Ovary (tissue), 9 donors: Measurements from ENCODE around the gene CLEC16A. TPM values are rescaled to one million over a fixed set of nuclear protein-coding genes. Genes with fewer than 3 reads are reported as not detected.

ENCODE experiments used
- DNase-seq, 5 donors: peaks; one replicate each; pipeline ENCODE4 v3.0.0-alpha.2; 2019 to 2020
- H3K27ac ChIP-seq, 2 donors: fragments of 200-600 bp; one replicate each; pipeline versions ENCODE4 v1.5.1 to v1.8.0; 2019 to 2022
- H3K27me3 ChIP-seq: fragments of 200-600 bp; one replicate; pipeline ENCODE4 v1.8.0; 2022
- H3K36me3 ChIP-seq: fragments of 200-600 bp; sonication (generic); one replicate; pipeline ENCODE4 v1.5.1; 2019
- H3K4me1 ChIP-seq: one replicate; pipeline ENCODE4 v1.8.1; 2013; ENCODE audit warnings: mild to moderate bottlenecking, moderate library complexity; ENCODE audit not compliant: insufficient read depth
- H3K4me3 ChIP-seq: fragments of 200-600 bp; sonication (generic); one replicate; pipeline ENCODE4 v1.5.1; 2017
- H3K9me3 ChIP-seq, 2 donors: fragments of 200-600 bp in 1 of 2; sonication (generic) in 1 of 2; one replicate each; pipeline versions ENCODE4 v1.5.1 to v1.8.1; 2013 to 2019; ENCODE audit warnings: mild to moderate bottlenecking in 1 of 2, moderate library complexity in 1 of 2
- EP300 ChIP-seq: sonication (generic); formaldehyde crosslinking; IDR thresholded peaks from one replicate; pipeline ENCODE4 v1.6.1; 2017; ENCODE audit warnings: antibody characterized with exemption
- POLR2A ChIP-seq: fragments of 450-650 bp; IDR thresholded peaks from one replicate; pipeline ENCODE4 v1.6.1; 2017; ENCODE audit warnings: antibody characterized with exemption, mild to moderate bottlenecking, moderate library complexity
- WGBS, 3 donors: extraction: QIAGEN DNeasy Blood & Tissue Kit in 1 of 3; methylation state at CpG; one replicate each; pipeline versions ENCODE4 v1.1.5 to v1.1.7; 2013 to 2017; 5-methylcytosine and 5-hydroxymethylcytosine counted together
- intact Hi-C, 4 donors: fragments of 100-400 bp; cut with DNase I; formaldehyde crosslinking; loops; one replicate each; pipeline versions ENCODE4 v1.11.0 to v1.15.1; 2022 to 2023
- polyA plus RNA-seq, 2 donors: library from polyadenylated mRNA; stranded (reverse); fragments of 200-250 nt in 1 of 2; fragments of 350-450 nt in 1 of 2; fragmentation: Illumina TruSeq in 1 of 2; extraction: RNeasy Lipid Tissue Mini Kit (QIAGEN cat#74804) in 1 of 2; gene quantifications; one replicate each; pipeline ENCODE4 v1.2.3, GENCODE V29; 2013 to 2014
- total RNA-seq, 7 donors: library from RNA; depleted of rRNA in 2 of 7; stranded (reverse); fragments of >200 nt in 2 of 7; fragmentation: NEBNext Ultra II Directional in 3 of 7; extraction: Animal tissue kit (Norgen Biotek cat#: 25700) in 3 of 7; gene quantifications; one replicate each; pipeline versions ENCODE4 v1.1.0 to v1.2.4, GENCODE V29; 2016 to 2023
- TF ChIP-seq, protein P1 (sequence below), 3 donors: fragments of 450-650 bp in 2 of 3; fragments of 200-600 bp in 1 of 3; IDR thresholded peaks; one replicate each; pipeline versions ENCODE4 v1.5.1 to v1.8.0; 2016 to 2022; ENCODE audit warnings: antibody characterized with exemption in 3 of 3, mild to moderate bottlenecking in 1 of 3
- donor health status: DM: no; HTN: no; CAD: no; lungs with moderate emphysema.
- donor health status: DM: no; HTN: no; CAD: no.
- donor health status: Bipolar disorder and iron deficiency.
- donor health status: DM: yes; HTN: yes; CAD: no.
- donor health status: DM: no; HTN: no; CAD: no.
- donor health status: DM: yes; HTN: yes; CAD: no.

CLEC16A gene
- total and polyA plus RNA-seq, 9 donors = 6.4 to 28.1 (median 16.5) TPM

DNA sequence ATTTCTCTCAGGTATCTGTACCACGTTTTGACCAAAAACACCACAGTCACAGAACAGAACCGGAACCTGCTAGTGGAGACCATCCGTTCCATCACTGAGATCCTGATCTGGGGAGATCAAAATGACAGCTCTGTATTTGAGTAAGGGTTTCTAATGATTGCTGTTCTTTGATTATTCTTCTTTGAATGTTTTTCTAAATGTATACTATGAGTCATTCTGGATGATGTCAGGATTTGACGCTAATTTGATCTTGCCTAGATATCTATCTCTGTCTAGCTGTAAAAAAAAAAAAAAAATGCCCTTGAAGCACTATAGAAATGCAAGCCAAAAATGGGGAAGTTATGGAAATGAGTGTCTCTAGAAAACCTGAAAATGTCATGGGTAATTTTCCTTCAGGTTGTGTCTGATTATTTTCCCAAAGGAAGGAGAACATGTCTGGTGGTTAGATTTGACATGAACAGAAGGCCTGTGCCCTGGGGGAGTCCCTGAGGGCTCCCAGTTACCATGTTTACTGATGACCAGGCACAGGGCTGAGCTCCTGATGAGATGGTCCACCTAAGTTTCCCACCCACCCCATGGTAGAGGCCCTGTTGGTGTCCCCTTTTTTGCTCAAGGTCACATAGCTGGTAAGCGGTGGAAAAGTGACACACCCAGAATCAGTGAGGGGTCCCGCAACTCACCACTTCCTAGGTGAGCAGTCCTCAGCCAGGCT, 13.6 kb downstream of the CLEC16A start:
- H3K36me3 ChIP-seq = no peaks in the 10 kb centered on the region
- H3K9me3 ChIP-seq = no peaks in the 10 kb centered on the region
- 87 to 89% (median 88%) methylated on average over 6 of the region's 6 CpGs for WGBS, 3 donors
- intact Hi-C loops = no loop called here
- TF ChIP-seq, protein P1, sequence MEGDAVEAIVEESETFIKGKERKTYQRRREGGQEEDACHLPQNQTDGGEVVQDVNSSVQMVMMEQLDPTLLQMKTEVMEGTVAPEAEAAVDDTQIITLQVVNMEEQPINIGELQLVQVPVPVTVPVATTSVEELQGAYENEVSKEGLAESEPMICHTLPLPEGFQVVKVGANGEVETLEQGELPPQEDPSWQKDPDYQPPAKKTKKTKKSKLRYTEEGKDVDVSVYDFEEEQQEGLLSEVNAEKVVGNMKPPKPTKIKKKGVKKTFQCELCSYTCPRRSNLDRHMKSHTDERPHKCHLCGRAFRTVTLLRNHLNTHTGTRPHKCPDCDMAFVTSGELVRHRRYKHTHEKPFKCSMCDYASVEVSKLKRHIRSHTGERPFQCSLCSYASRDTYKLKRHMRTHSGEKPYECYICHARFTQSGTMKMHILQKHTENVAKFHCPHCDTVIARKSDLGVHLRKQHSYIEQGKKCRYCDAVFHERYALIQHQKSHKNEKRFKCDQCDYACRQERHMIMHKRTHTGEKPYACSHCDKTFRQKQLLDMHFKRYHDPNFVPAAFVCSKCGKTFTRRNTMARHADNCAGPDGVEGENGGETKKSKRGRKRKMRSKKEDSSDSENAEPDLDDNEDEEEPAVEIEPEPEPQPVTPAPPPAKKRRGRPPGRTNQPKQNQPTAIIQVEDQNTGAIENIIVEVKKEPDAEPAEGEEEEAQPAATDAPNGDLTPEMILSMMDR (IDR thresholded peaks at IDR 0.05) = no peak
- TF ChIP-seq POLR2A (no peak), EP300 (no peak)
- H3K27ac ChIP-seq = no peak overlapping the region
- no peaks in the 10 kb centered on the region for H3K4me1 ChIP-seq
- no peak overlapping the region for H3K4me3 ChIP-seq
- no peaks in the 10 kb centered on the region for H3K27me3 ChIP-seq
- no peak for DNase-seq

DNA sequence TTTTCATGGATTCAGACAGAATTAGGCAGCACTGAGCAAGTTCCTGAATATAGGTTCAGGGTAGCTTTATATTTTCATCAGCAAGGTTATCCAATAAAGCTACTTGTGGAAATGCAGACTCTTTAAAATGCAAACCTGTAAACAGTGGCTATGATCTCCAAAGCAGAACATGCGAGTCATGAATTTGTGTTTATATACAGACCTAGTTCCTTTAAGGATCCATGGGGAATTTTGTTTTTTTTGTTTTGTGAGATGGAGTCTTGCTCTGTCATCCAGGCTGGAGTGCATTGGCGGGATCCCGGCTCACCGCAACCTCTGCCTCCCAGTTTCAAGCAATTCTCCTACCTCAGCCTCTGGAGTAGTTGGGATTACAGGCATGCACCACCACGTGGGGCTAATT, 14.8 kb downstream of the CLEC16A start:
- Histone ChIP-seq H3K27ac (no peak overlapping the region), H3K4me1 (no peaks in the 10 kb centered on the region), H3K4me3 (no peak overlapping the region), H3K27me3 (no peaks in the 10 kb centered on the region), H3K36me3 (no peaks in the 10 kb centered on the region), H3K9me3 (no peaks in the 10 kb centered on the region)
- no peak for DNase-seq
- TF ChIP-seq EP300 (no peak), POLR2A (no peak)
- TF ChIP-seq, protein P1 (IDR thresholded peaks at IDR 0.05) = no peak
- intact Hi-C loops = no loop called here
- WGBS, 3 donors = 88 to 90% (median 88%) methylated on average over 5 of the region's 5 CpGs

DNA sequence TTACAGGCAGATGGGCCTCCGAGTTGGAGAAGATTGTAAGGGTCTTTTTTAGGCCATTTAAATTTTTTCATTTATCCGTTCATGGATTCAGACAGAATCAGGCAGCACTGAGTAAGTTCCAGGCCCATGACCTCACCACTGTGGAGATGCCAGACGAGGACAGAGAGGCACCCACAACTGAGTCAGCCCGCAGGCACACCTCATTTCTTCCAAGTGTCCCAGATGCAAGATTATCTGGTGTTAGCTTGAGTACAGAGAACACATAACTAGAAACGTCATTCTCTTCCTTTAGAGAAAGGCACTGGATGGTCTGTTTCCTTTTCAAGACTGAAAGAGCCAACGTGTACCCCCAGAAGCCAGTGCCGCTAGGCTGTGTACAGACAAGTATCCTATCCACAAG, 16.9 kb downstream of the CLEC16A start:
- H3K27me3 ChIP-seq = no peaks in the 10 kb centered on the region
- intact Hi-C loops = loop anchor here in 3 of 4 donors (10.0 kb wide), 3 partner anchors 394 to 1104 kb away; no protein-coding TSS in a partner anchor
- TF ChIP-seq, protein P1 (IDR thresholded peaks at IDR 0.05) = no peak
- TF ChIP-seq POLR2A (no peak), EP300 (no peak)
- WGBS, 3 donors = 60 to 82% (median 76%) methylated on average over 7 of the region's 7 CpGs
- no peaks in the 10 kb centered on the region for H3K36me3 ChIP-seq
- DNase-seq = no peak
- no peaks in the 10 kb centered on the region for H3K4me1 ChIP-seq
- H3K9me3 ChIP-seq = no peaks in the 10 kb centered on the region
- no peak overlapping the region for H3K4me3 ChIP-seq
- no peak overlapping the region for H3K27ac ChIP-seq

DNA sequence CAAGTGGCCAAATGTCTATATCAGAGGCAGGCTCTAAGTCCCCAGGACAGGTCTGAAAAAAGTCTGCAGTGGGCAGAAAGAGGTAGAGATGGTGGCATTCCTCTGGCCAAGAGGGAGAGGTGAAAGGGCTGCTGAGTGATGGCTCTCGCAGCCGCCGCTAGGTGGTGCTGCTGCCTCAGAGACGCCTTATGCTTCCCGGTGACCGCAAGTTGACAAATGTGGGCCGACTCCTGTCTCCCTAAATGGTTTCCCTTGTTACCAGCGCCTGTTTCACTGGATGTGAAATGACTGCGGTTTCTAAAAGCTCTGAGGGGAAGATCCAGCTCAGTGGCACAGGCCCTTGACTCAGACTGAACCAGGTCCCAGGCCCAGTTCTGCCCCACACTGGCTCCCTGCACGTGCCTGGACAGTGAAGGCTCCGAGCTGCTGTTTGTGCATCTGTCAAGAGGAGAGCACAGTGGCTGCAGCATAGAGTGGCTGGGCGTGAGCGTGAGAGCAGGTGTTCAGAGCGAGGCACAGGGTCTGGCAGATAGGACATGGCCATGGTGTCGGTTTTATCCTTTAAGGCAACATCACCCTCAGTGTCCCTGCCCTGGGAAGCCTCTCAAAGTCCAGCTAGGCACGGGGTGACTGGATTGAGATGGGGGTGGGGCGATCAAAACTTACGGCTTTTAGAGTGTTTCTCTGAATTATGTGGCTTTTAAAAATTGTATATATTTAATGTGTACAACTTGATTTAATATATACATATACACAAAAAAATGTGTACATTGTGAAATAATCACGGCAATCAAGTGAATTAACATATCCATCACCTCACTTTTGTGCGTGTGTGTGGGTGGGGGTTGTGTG, 19.9 kb downstream of the CLEC16A start:
- intact Hi-C loops = loop anchor here in 3 of 4 donors (10.0 kb wide), 3 partner anchors 391 to 1101 kb away; no protein-coding TSS in a partner anchor
- no peaks in the 10 kb centered on the region for H3K36me3 ChIP-seq
- no peaks in the 10 kb centered on the region for H3K27me3 ChIP-seq
- TF ChIP-seq EP300 = no peak
- TF ChIP-seq, protein P1 (IDR thresholded peaks at IDR 0.05) = peak; percentile 81 to 93 (median 85)
- H3K4me1 ChIP-seq = no peaks in the 10 kb centered on the region
- no peaks in the 10 kb centered on the region for H3K9me3 ChIP-seq
- H3K4me3 ChIP-seq = no peak overlapping the region
- H3K27ac ChIP-seq = no peak overlapping the region
- 35 to 37% (median 35%) methylated on average over 20 of the region's 20 CpGs for WGBS, 3 donors
- peak; percentile 75 to 89 (median 85) for DNase-seq
